Measurements from ENCODE around the gene ITGB2. TPM values are rescaled to one million over a fixed set of nuclear protein-coding genes. Genes with fewer than 3 reads are reported as not detected.

Gene ITGB2
- total and polyA plus RNA-seq, 8 donors = 7.7 to 404 (median 11.2) TPM

- no peaks in the 10 kb centered on the region for H3K9me3 ChIP-seq
- TF ChIP-seq, protein P1, sequence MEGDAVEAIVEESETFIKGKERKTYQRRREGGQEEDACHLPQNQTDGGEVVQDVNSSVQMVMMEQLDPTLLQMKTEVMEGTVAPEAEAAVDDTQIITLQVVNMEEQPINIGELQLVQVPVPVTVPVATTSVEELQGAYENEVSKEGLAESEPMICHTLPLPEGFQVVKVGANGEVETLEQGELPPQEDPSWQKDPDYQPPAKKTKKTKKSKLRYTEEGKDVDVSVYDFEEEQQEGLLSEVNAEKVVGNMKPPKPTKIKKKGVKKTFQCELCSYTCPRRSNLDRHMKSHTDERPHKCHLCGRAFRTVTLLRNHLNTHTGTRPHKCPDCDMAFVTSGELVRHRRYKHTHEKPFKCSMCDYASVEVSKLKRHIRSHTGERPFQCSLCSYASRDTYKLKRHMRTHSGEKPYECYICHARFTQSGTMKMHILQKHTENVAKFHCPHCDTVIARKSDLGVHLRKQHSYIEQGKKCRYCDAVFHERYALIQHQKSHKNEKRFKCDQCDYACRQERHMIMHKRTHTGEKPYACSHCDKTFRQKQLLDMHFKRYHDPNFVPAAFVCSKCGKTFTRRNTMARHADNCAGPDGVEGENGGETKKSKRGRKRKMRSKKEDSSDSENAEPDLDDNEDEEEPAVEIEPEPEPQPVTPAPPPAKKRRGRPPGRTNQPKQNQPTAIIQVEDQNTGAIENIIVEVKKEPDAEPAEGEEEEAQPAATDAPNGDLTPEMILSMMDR (IDR thresholded peaks at IDR 0.05) = no peak
- H3K27ac ChIP-seq = no peak overlapping the region
- peaks cover 5 to 37% of the 10 kb centered on the region in 2 donors for H3K4me1 ChIP-seq
- peaks cover 0 to 7% of the 10 kb centered on the region in 2 donors for H3K27me3 ChIP-seq
- ATAC-seq = no peak
- H3K4me3 ChIP-seq = no peak overlapping the region
- H3K36me3 ChIP-seq = peaks cover 0 to 48% of the 10 kb centered on the region in 2 donors
- peak in 1 of 4 donors; percentile 26 for DNase-seq
- intact Hi-C loops (cut with DNase I) = no loop called here
These were observed 73.2 kb downstream of the ITGB2 start for GRCh38 chr21:44847261-44848056.

GRCh38 chr21:44846485-44847260 is 74.0 kb downstream of the ITGB2 start:
- peak overlapping the region in 1 of 2 donors; percentile 62 for H3K27ac ChIP-seq
- DNase-seq (peak in 3 of 4 donors; percentile 47 to 83 (median 70)), ATAC-seq (peak; percentile 72)
- peak overlapping the region in 1 of 2 donors; percentile 31 for H3K4me3 ChIP-seq
- H3K36me3 ChIP-seq = peaks cover 0 to 40% of the 10 kb centered on the region in 2 donors
- intact Hi-C loops (cut with DNase I) = no loop called here
- H3K27me3 ChIP-seq = peaks cover 0 to 13% of the 10 kb centered on the region in 2 donors
- TF ChIP-seq, protein P1 (IDR thresholded peaks at IDR 0.05) = no peak
- H3K9me3 ChIP-seq = no peaks in the 10 kb centered on the region
- peaks cover 5 to 37% of the 10 kb centered on the region in 2 donors for H3K4me1 ChIP-seq

DNA sequence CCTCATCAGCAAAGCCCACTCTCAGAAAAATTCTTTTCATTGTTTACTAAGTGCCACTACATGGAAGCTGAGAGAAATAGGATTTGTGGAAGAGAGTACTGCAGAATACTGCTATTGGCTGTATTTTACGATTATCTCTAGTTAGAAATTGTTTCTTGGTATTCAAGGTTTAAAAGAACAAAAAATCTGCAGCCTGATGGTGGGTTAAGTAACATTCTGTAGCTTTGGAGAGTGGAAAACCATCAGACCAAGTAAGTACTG is 74.5 kb downstream of the ITGB2 start:
- Histone ChIP-seq H3K9me3 (no peaks in the 10 kb centered on the region), H3K27ac (peak overlapping the region in 1 of 2 donors; percentile 62), H3K27me3 (peaks cover 0 to 13% of the 10 kb centered on the region in 2 donors), H3K4me1 (peaks cover 5 to 37% of the 10 kb centered on the region in 2 donors), H3K36me3 (peaks cover 0 to 35% of the 10 kb centered on the region in 2 donors), H3K4me3 (peak overlapping the region; percentile 10 to 31)
- DNase-seq = no peak
- no peak for ATAC-seq
- intact Hi-C loops (cut with DNase I) = no loop called here
- TF ChIP-seq, protein P1 (IDR thresholded peaks at IDR 0.05) = no peak

DNA sequence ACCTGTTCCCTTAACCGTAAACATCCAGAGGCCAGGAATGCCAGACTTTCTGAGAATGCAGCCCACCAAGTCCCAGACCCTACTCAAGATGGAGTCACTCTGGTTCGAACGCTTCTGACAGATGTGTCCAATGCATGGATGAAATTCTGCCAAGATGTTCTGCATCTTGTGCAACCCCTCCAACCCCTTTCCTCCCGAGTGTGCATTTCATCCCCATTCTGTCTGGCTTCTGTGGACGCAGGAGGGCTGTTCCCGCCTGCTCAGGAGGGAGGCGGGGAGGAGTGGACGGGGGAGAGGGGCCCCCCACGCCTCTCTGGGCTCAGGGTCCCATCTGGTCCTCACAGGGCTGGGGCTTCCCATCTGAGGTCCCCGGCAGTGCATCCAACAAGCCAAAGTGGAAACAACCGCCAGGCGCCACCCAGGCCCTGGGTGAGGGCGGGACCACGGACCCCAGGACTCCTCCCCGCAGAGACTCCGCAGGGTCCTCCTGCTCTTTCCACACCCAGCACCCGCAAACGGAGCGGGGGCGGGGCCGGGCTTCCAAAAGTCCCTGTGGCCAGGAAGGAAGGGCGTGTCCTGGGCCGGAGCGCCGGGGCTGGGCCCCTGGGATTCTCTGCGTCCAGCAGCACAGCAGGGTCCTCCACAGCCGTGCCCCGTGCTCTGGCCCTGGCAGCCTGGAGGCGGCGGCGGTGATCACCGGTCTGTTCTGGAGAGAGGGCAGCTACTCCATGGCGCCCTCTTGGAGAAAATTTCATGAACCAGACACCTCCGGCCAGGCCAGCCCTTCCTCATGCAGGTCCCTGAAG is 75.1 kb downstream of the ITGB2 start:
- H3K27ac ChIP-seq = peak overlapping the region in 1 of 2 donors; percentile 62
- intact Hi-C loops (cut with DNase I) = no loop called here
- H3K4me1 ChIP-seq = peaks cover 5 to 37% of the 10 kb centered on the region in 2 donors
- ATAC-seq (peak; percentile 82), DNase-seq (peak; percentile 39 to 92 (median 68))
- H3K36me3 ChIP-seq = peaks cover 0 to 30% of the 10 kb centered on the region in 2 donors
- peak overlapping the region; percentile 10 to 31 for H3K4me3 ChIP-seq
- H3K9me3 ChIP-seq = no peaks in the 10 kb centered on the region
- peaks cover 0 to 13% of the 10 kb centered on the region in 2 donors for H3K27me3 ChIP-seq
- TF ChIP-seq, protein P1 (IDR thresholded peaks at IDR 0.05) = peak in 1 of 2 donors; percentile 19

Data from left lung (tissue), 10 donors.